ENCODE measurements around the gene BCL7A. TPM values are rescaled to one million over a fixed set of nuclear protein-coding genes. Genes with fewer than 3 reads are reported as not detected.

Gene BCL7A
- polyA plus RNA-seq, 3 donors = 39.8 to 45.1 (median 40.7) TPM

- DNase-seq = no peak
Observed at GRCh38 chr12:122067966-122068365, 46.3 kb downstream of the BCL7A start.

GRCh38 chr12:122072031-122072970 is 50.6 kb downstream of the BCL7A start:
- no peak for DNase-seq

GRCh38 chr12:122073815-122074214 is 52.1 kb downstream of the BCL7A start:
- no peak for DNase-seq

- DNase-seq = no peak
Observed at GRCh38 chr12:122076743-122077495, 55.2 kb downstream of the BCL7A start.

GRCh38 chr12:122078141-122079032 is 56.7 kb downstream of the BCL7A start, which contains the start of gene MLXIP:
TSS of gene MLXIP (plus strand) at chr12:122078756. CDS start at chr12:122078854, 98 bp downstream.
- DNase-seq = peak; percentile 93

GRCh38 chr12:122079033-122079531 is 57.4 kb downstream of the BCL7A start:
- DNase-seq = no peak

GRCh38 chr12:122079532-122080081 is 57.9 kb downstream of the BCL7A start:
- no peak for DNase-seq

- no peak for DNase-seq
Observed at GRCh38 chr12:122080149-122081082, 58.7 kb downstream of the BCL7A start.

GRCh38 chr12:122081083-122081696 is 59.5 kb downstream of the BCL7A start:
- no peak for DNase-seq

- DNase-seq = peak; percentile 72
Observed at GRCh38 chr12:122081697-122082221, 60.1 kb downstream of the BCL7A start.

- DNase-seq = no peak
Observed at GRCh38 chr12:122082621-122083356, 61.1 kb downstream of the BCL7A start.

GRCh38 chr12:122084857-122085405 is 63.2 kb downstream of the BCL7A start:
- no peak for DNase-seq

- DNase-seq = no peak
Observed at GRCh38 chr12:122085591-122085990, 63.9 kb downstream of the BCL7A start.

- DNase-seq = no peak
Observed at GRCh38 chr12:122086116-122086515, 64.4 kb downstream of the BCL7A start.

GRCh38 chr12:122086641-122087285 is 65.1 kb downstream of the BCL7A start:
- DNase-seq = no peak

GRCh38 chr12:122087431-122088178 is 65.9 kb downstream of the BCL7A start:
- DNase-seq = no peak
